ENCODE data around the gene DENND6B.

The DENND6B gene

GRCh38 chr22:50280022-50280707, 46.6 kb downstream of the DENND6B start:
- Histone ChIP-seq H4K20me1 (ENCODE audit: insufficient read depth, low read length) (no peaks in the 10 kb centered on the region), H3K27ac (ENCODE audit: low read length) (no peak overlapping the region), H3K9me3 (replicated peaks; ENCODE audit: insufficient read depth, low read length) (no peaks in the 10 kb centered on the region), H3K4me3 (ENCODE audit: low read length) (no peak overlapping the region), H3K79me2 (ENCODE audit: low read length) (no peaks in the 10 kb centered on the region), H3K4me1 (ENCODE audit: low read length) (0 out of 2 replicates have a peak, but pooled peaks cover 5% of the 10 kb centered on the region), H3K27me3 (replicated peaks; ENCODE audit: insufficient read depth, low read length) (no peaks in the 10 kb centered on the region), H3K36me3 (replicated peaks; ENCODE audit: insufficient read depth, low read length) (no peaks in the 10 kb centered on the region), H2AFZ (ENCODE audit: low read length) (no peak overlapping the region), H3K9ac (ENCODE audit: low read length) (no peak overlapping the region), H3F3A (ENCODE audit: insufficient read depth, low read length) (peaks cover 4% of the 10 kb centered on the region; the same call in 1 of the 2 replicates), H3K9me2 (replicated peaks; ENCODE audit: insufficient read depth, low read length) (no peaks in the 10 kb centered on the region), H3K4me2 (ENCODE audit: low read depth, low read length) (no peak overlapping the region)
- DNase-seq: no peak
- no peak for TF ChIP-seq EZH2phosphoT487 (IDR thresholded peaks at IDR 0.05; ENCODE audit: low read length)
- TF ChIP-seq EZH2 (optimal IDR thresholded peaks at IDR 0.05; ENCODE audit: low read depth, low read length): no peak
- TF ChIP-seq CTCF (IDR thresholded peaks at IDR 0.05; ENCODE audit: low read length): no peak

- Histone ChIP-seq H3K4me2 (ENCODE audit: low read depth, low read length) (no peak overlapping the region), H3K4me1 (ENCODE audit: low read length) (0 out of 2 replicates have a peak, but pooled peaks cover 7% of the 10 kb centered on the region), H3K36me3 (replicated peaks; ENCODE audit: insufficient read depth, low read length) (no peaks in the 10 kb centered on the region), H3K27ac (ENCODE audit: low read length) (no peak overlapping the region), H3K79me2 (ENCODE audit: low read length) (no peaks in the 10 kb centered on the region), H3K9me2 (replicated peaks; ENCODE audit: insufficient read depth, low read length) (no peaks in the 10 kb centered on the region), H3K9me3 (replicated peaks; ENCODE audit: insufficient read depth, low read length) (no peaks in the 10 kb centered on the region), H4K20me1 (ENCODE audit: insufficient read depth, low read length) (no peaks in the 10 kb centered on the region), H2AFZ (ENCODE audit: low read length) (no peak overlapping the region), H3K27me3 (replicated peaks; ENCODE audit: insufficient read depth, low read length) (no peaks in the 10 kb centered on the region), H3F3A (ENCODE audit: insufficient read depth, low read length) (peaks cover 4% of the 10 kb centered on the region; the same call in 1 of the 2 replicates), H3K4me3 (ENCODE audit: low read length) (no peak overlapping the region), H3K9ac (ENCODE audit: low read length) (no peak overlapping the region)
- DNase-seq: no peak
- TF ChIP-seq CTCF (IDR thresholded peaks at IDR 0.05; ENCODE audit: low read length) (no peak), EZH2 (optimal IDR thresholded peaks at IDR 0.05; ENCODE audit: low read depth, low read length) (no peak), EZH2phosphoT487 (IDR thresholded peaks at IDR 0.05; ENCODE audit: low read length) (no peak)
These were observed 47.7 kb downstream of the DENND6B start for GRCh38 chr22:50278956-50279619.

GRCh38 chr22:50278461-50278860, 48.4 kb downstream of the DENND6B start:
- no peaks in the 10 kb centered on the region for H3K36me3 ChIP-seq (replicated peaks; ENCODE audit: insufficient read depth, low read length)

More at GRCh38 chr22:50278461-50278860, 48.4 kb downstream of the DENND6B start:
- Histone ChIP-seq H3K27ac (ENCODE audit: low read length) (no peak overlapping the region), H3K9me3 (replicated peaks; ENCODE audit: insufficient read depth, low read length) (no peaks in the 10 kb centered on the region), H3K4me3 (ENCODE audit: low read length) (no peak overlapping the region), H2AFZ (ENCODE audit: low read length) (no peak overlapping the region), H3K9me2 (replicated peaks; ENCODE audit: insufficient read depth, low read length) (no peaks in the 10 kb centered on the region), H4K20me1 (ENCODE audit: insufficient read depth, low read length) (no peaks in the 10 kb centered on the region), H3K9ac (ENCODE audit: low read length) (no peak overlapping the region), H3K27me3 (replicated peaks; ENCODE audit: insufficient read depth, low read length) (no peaks in the 10 kb centered on the region), H3F3A (ENCODE audit: insufficient read depth, low read length) (peaks cover 4% of the 10 kb centered on the region; the same call in 1 of the 2 replicates), H3K4me1 (ENCODE audit: low read length) (0 out of 2 replicates have a peak, but pooled peaks cover 7% of the 10 kb centered on the region), H3K79me2 (ENCODE audit: low read length) (no peaks in the 10 kb centered on the region), H3K4me2 (ENCODE audit: low read depth, low read length) (no peak overlapping the region)
- TF ChIP-seq EZH2phosphoT487 (IDR thresholded peaks at IDR 0.05; ENCODE audit: low read length) (no peak), EZH2 (optimal IDR thresholded peaks at IDR 0.05; ENCODE audit: low read depth, low read length) (no peak), CTCF (IDR thresholded peaks at IDR 0.05; ENCODE audit: low read length) (no peak)
- DNase-seq: no peak

Data from MM.1S (cell line).